ENCODE results near the gene NMT1. TPM values are rescaled to one million over a fixed set of nuclear protein-coding genes. Genes with fewer than 3 reads are reported as not detected.

The NMT1 gene
- polyA plus RNA-seq, 12 donors = 34.2 to 92.9 (median 40.6) TPM; not detected in 1

- DNase-seq = peak; percentile 75
These were observed 71.7 kb downstream of the NMT1 start for GRCh38 chr17:45132572-45133463.

GRCh38 chr17:45135192-45135977 is 74.3 kb downstream of the NMT1 start, which contains the start of gene ACBD4:
Gene ACBD4, plus strand, starts transcription at chr17:45135687. Its CDS starts 458 bp downstream, at chr17:45136145.
- peak; percentile 98 for DNase-seq

DNA sequence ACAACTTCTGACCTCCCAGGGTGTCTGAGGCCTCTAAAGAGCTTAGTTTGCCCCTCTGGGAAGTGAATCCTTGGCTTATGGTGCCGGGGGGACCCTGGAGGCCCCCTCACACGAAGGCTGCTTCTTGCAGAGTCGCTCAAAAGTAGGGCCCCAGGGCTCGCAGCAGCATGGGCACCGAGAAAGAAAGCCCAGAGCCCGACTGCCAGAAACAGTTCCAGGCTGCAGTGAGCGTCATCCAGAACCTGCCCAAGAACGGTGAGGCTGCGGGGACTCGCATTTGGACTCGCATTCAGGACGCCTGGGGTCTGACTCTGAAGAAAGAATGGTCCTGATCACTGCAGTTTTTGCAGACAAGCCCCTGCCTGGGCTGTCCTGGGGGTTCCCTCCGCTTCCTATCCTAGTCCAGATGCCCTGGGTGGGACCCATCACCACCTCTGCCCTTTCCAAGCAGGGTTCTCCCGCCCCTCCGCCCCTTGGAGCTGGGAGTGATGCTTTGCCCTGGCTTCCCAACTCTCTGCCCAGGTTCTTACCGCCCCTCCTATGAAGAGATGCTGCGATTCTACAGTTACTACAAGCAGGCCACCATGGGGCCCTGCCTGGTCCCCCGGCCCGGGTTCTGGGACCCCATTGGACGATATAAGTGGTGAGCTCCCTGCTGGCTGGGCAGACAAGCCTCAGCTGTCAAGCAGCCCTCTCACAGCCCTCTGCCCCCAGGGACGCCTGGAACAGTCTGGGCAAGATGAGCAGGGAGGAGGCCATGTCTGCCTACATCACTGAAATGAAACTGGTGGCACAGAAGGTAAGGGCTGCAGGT is 75.1 kb downstream of the NMT1 start:
- DNase-seq = no peak

GRCh38 chr17:45136846-45137560 is 75.9 kb downstream of the NMT1 start:
- no peak for DNase-seq

- DNase-seq = no peak
These were observed 76.6 kb downstream of the NMT1 start for GRCh38 chr17:45137561-45138305.

DNA sequence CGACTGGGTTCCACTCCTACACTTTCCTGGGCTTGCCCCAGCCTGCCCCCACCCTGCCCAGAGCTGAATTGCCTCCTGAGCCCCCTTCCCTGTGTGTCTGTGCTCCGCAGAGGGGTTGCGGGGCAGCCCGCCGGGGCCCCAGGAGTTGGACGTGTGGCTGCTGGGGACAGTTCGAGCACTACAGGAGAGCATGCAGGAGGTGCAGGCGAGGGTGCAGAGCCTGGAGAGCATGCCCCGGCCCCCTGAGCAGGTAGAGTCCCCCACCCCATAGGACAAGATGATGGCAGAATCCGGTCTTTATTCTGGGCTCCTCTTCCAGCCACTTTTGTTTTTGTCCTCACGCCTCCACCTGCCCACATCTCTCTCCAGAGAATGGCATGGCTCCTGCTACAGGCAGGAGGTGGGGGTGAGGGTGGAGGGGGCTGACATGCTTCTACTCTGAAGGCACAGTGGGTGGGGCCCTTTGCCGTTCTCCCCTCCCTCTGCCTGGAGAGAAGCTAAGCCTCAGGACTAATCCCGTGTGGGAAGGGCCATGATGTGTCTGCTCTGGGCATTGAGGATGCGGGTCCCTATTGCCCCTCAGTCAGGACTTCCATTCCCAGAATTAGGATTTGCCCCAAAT is 77.9 kb downstream of the NMT1 start:
- DNase-seq = no peak

GRCh38 chr17:45139533-45139920 is 78.4 kb downstream of the NMT1 start:
- no peak for DNase-seq

DNA sequence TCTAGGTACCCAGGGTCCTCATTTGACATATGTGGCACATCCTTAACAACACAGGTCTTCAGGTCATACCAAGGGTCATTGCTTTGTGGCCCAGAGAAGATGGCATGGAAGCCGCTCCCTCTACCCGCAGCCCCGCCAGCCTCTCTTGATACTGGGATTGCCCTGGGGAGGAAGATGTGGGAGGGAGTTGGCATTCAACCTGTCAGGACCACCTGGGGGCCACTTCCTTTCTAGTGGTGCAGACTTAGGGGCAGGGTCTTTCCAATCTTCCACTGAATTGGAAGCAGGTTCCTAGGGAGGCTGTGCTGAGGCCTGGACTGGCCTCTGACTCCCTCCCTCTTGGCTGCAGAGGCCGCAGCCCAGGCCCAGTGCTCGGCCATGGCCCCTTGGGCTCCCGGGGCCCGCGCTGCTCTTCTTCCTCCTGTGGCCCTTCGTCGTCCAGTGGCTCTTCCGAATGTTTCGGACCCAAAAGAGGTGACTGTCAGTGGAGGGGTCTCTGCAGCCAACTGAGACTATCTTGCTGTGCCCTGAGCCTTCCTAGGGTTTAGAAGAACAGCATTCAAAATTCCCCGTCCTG is 82.1 kb downstream of the NMT1 start:
- DNase-seq = no peak

- peak; percentile 85 for DNase-seq
These were observed 82.7 kb downstream of the NMT1 start for GRCh38 chr17:45143767-45144198.

- DNase-seq = no peak
These were observed 83.3 kb downstream of the NMT1 start for GRCh38 chr17:45144199-45145034.

DNA sequence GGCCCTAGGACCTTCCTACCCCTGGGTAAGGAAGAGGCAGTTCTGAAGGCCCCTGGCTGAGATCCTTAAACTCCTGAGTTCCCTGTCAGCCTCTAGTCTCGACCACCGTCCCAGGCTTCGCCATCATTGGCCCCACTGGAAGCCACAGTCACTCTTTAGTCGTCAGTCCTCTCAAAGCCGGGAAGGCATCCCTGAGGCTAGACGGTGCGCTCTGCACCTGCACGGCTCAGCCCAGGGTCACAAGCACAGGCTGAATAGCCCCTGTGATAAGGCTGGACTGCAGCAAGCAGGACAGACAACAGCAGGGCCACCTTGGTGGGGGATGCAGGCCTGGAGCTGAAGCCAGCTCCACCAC is 83.9 kb downstream of the NMT1 start:
- DNase-seq = no peak

DNA sequence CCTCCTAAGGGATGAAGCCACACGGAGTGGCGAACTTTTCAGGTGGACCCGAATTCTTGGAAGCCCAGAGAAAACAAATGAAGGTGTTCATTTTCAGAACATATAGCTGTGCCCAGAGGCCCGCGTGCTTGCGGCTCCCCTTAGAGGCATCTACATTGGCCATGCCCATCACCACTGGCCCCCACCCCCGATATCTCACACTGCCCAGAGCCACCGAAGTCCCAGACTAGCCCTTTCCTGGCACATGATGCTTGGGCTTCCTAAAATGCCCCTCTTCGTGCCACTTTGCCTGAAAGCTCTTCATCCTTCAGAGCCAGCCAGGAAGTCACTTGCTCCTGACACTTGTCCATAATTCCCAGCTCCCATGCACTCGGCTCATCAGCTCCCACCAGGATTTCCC is 85.0 kb downstream of the NMT1 start:
- DNase-seq = no peak

DNA sequence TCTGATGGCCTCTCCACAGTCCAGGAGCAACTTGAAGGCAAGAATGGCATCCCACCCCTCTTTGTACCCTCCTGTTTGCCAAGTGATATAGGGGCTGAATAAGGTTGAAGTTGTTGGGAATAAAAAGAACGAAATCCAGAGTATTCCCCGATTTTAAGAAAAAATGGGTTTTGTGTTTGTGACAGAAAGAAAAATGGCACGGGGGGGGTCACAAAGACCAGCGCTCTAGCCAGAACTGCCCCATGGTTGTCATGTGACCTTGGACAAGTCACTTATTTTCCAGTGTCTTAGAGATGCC is 85.4 kb downstream of the NMT1 start:
- no peak for DNase-seq

- peak; percentile 90 for DNase-seq
These were observed 85.9 kb downstream of the NMT1 start for GRCh38 chr17:45146890-45147580.

- DNase-seq = peak; percentile 95
These were observed 86.6 kb downstream of the NMT1 start for GRCh38 chr17:45147581-45148182.

GRCh38 chr17:45148183-45149036 is 87.3 kb downstream of the NMT1 start, which contains the start of gene HEXIM1:
Gene HEXIM1, plus strand, starts transcription at chr17:45148475. Its CDS starts 716 bp downstream, at chr17:45149191.
- DNase-seq = peak; percentile 100

All from muscle of arm (tissue), 12 donors.